ENCODE data around the gene NR1D1. TPM values are rescaled to one million over a fixed set of nuclear protein-coding genes. Genes with fewer than 3 reads are reported as not detected.

NR1D1 gene
- total and polyA plus RNA-seq, 2 of the 13 experiments (the other 11 are each of a cell fraction or from before 2014, with no cell fraction given): 2.1 to 2.7 TPM

DNA sequence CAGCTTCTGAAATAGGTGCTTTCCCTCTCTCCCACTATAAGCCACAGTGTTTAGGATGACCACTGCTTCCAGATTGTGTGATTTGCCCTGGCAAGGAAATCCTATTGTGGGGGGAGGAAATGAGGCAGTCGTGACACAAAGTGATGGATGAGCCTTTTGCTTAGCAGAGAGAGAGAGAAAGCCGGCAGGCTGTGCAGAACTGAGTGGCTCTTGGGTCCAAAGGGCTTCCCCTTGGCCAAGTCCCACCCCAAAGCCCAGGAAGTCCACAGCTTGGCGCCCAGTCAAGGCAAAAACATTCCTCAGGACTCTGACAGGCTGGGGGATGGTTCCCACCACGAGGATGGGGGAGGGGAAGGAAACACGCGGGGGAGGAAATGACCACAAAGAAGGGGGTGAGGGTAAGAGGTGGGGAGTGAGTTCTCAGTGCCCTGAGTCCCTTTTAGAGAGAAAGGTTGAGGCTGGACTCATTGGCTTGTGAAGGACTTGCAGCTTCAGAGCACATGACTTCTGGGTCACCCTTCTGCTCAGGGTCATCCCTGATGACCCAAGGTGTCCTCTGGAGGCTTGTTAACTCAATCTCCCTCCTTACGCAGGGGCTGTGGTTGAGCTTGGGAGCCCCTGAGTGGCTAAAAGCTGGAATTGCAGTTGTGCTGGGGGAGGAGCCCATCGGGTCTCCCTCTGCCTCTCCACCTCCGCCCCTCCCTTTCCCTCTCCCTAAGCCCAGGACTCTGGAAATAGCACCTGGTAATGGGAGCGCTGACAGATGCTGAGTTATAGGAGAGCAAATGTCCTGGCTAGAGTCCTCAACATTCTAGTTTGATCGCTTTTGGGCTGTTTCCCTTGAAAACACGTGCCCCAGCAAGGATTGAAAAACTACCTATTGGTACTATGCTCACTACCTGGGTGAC is 11.1 kb upstream of the NR1D1 start (continued):
- TF ChIP-seq RARA (CRISPR knock-in tag; IDR thresholded peaks at IDR 0.05) (peak; percentile 78), FOXO1 (CRISPR knock-in tag; IDR thresholded peaks at IDR 0.05) (peak; percentile 42), TAF1 (CRISPR knock-in tag; IDR thresholded peaks at IDR 0.05) (peak; percentile 44; the same call in 1 of the 2 replicates), ZKSCAN8 (CRISPR knock-in tag; IDR thresholded peaks at IDR 0.05; ENCODE audit: borderline replicate concordance) (peak; percentile 86), ZZZ3 (CRISPR knock-in tag; IDR thresholded peaks at IDR 0.05; ENCODE audit: borderline replicate concordance) (peak; percentile 81; the same call in 1 of the 2 replicates), ZNF747 (CRISPR knock-in tag; IDR thresholded peaks at IDR 0.05; ENCODE audit: borderline replicate concordance) (peak; percentile 73; the same call in 1 of the 2 replicates), TARDBP (CRISPR knock-in tag; IDR thresholded peaks at IDR 0.05) (no peak; the same call in 1 of the 2 replicates), PRPF4 (IDR thresholded peaks at IDR 0.05; ENCODE audit: low read depth, low read length, poor library complexity, severe bottlenecking) (peak; percentile 75), ZBTB2 (CRISPR knock-in tag; IDR thresholded peaks at IDR 0.05; ENCODE audit: low read depth) (no peak), PAX8 (CRISPR knock-in tag; IDR thresholded peaks at IDR 0.05; ENCODE audit: borderline replicate concordance) (no peak), THRA (CRISPR knock-in tag; IDR thresholded peaks at IDR 0.05; ENCODE audit: borderline replicate concordance) (peak; percentile 95), ZGPAT (CRISPR knock-in tag; IDR thresholded peaks at IDR 0.05) (peak; percentile 90), SAFB2 (CRISPR knock-in tag; IDR thresholded peaks at IDR 0.05; ENCODE audit: borderline replicate concordance, low read depth) (peak; percentile 34; the same call in 1 of the 2 replicates), SYNCRIP (IDR thresholded peaks at IDR 0.05; ENCODE audit: insufficient read depth, low read depth, low read length) (no peak), ZNF839 (CRISPR knock-in tag; IDR thresholded peaks at IDR 0.05; ENCODE audit: borderline replicate concordance) (peak; percentile 66; the same call in 1 of the 2 replicates), ZNF784 (CRISPR knock-in tag; IDR thresholded peaks at IDR 0.05; ENCODE audit: borderline replicate concordance) (peak; percentile 81; the same call in 1 of the 2 replicates)
- TF ChIP-seq, protein P1, sequence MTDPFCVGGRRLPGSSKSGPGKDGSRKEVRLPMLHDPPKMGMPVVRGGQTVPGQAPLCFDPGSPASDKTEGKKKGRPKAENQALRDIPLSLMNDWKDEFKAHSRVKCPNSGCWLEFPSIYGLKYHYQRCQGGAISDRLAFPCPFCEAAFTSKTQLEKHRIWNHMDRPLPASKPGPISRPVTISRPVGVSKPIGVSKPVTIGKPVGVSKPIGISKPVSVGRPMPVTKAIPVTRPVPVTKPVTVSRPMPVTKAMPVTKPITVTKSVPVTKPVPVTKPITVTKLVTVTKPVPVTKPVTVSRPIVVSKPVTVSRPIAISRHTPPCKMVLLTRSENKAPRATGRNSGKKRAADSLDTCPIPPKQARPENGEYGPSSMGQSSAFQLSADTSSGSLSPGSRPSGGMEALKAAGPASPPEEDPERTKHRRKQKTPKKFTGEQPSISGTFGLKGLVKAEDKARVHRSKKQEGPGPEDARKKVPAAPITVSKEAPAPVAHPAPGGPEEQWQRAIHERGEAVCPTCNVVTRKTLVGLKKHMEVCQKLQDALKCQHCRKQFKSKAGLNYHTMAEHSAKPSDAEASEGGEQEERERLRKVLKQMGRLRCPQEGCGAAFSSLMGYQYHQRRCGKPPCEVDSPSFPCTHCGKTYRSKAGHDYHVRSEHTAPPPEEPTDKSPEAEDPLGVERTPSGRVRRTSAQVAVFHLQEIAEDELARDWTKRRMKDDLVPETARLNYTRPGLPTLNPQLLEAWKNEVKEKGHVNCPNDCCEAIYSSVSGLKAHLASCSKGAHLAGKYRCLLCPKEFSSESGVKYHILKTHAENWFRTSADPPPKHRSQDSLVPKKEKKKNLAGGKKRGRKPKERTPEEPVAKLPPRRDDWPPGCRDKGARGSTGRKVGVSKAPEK (CRISPR knock-in tag; IDR thresholded peaks at IDR 0.05; ENCODE audit: borderline replicate concordance): 0 out of 2 replicates have a peak, but pooled peaks have one; percentile 84
- TF ChIP-seq, protein P2, sequence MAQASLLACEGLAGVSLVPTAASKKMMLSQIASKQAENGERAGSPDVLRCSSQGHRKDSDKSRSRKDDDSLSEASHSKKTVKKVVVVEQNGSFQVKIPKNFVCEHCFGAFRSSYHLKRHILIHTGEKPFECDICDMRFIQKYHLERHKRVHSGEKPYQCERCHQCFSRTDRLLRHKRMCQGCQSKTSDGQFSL (CRISPR knock-in tag; IDR thresholded peaks at IDR 0.05): 0 out of 2 replicates have a peak, but pooled peaks have one; percentile 29
